Type B pancreatic cell (in vitro differentiated cells): ENCODE measurements around the gene ALPP. TPM values are rescaled to one million over a fixed set of nuclear protein-coding genes. Genes with fewer than 3 reads are reported as not detected.
"Not testable (repeated sequence)": the region's sequence is repeated elsewhere in the genome, so short reads cannot be mapped to it uniquely, and the experiment has no call there.

Experiments
- DNase-seq: peaks from one replicate; pipeline ENCODE4 v3.0.0; 2021; ENCODE audit warnings: mixed read lengths; ENCODE audit not compliant: unreplicated experiment; ENCODE audit errors: extremely low spot score
- H3K27ac Mint-ChIP-seq: 2 replicates; pipeline ENCODE4 v1.8.0; 2021; ENCODE audit warnings: mild to moderate bottlenecking, mixed read lengths
- H3K27me3 Mint-ChIP-seq: 2 replicates; pipeline ENCODE4 v1.8.0; 2021; ENCODE audit warnings: mixed read lengths
- H3K36me3 Mint-ChIP-seq: 2 replicates; pipeline ENCODE4 v1.8.0; 2021; ENCODE audit warnings: mixed read lengths
- H3K4me1 Mint-ChIP-seq: one replicate; pipeline ENCODE4 v1.8.0; 2021; ENCODE audit warnings: mixed read lengths; ENCODE audit not compliant: unreplicated experiment
- H3K4me3 Mint-ChIP-seq: 2 replicates; pipeline ENCODE4 v1.8.0; 2021; ENCODE audit warnings: mild to moderate bottlenecking, mixed read lengths
- H3K9me3 Mint-ChIP-seq: 2 replicates; pipeline ENCODE4 v1.8.0; 2021; ENCODE audit warnings: mixed read lengths
- total RNA-seq: library from RNA; stranded (reverse); gene quantifications from 2 replicates; pipeline ENCODE4 v1.2.1, GENCODE V29; 2021; ENCODE audit warnings: low replicate concordance
- TF ChIP-seq, protein P1 (sequence below): fragments of 200-600 bp; sonication (generic); conservative IDR thresholded peaks from 2 replicates; pipeline ENCODE4 v1.5.0; 2021; ENCODE audit warnings: antibody characterized with exemption, mild to moderate bottlenecking

ALPP gene
- total RNA-seq, 1 donor from 2014 or later: 0.27 TPM

DNA sequence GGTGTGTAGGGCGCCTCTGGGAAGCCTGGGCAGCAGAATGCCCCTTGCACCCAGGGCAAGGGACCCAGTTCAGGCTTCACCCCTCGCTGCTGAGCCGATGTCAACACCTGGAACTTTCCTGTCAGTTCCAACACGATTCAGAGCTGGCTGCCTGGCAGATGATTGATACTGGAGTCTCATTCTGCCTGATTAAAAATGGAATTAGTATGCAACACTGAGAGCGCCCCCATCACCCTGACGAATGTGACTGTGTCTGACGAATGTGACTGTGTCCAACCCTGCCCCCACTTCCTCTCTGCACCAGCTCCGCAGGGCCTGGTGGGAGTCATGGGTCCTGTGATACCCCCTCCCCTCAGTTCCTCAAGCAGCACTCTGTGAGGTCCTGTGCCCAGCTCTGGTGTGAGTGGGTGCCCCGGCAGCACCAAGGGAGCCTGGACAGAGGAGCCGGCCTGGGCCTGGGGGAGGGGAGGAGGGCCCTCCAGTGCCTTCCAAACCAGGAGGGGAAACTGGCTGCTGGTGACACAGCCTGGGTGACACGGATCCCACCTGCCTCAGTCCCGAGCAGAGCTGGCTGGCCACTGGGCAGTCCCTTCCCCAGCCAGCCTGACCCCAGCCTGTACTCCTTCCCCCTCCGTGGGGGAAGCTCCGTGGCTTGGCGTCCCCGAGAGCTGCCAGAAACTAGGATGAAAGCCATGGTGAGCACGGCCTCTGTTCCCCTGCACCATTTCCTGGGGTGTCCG lies 41.4 kb upstream of the ALPP start:
- Mint-ChIP-seq H3K27ac (no peak overlapping the region), H3K4me1 (peaks cover 4% of the 10 kb centered on the region), H3K36me3 (no peaks in the 10 kb centered on the region), H3K27me3 (no peaks in the 10 kb centered on the region), H3K9me3 (no peaks in the 10 kb centered on the region), H3K4me3 (no peak overlapping the region)
- TF ChIP-seq, protein P1, sequence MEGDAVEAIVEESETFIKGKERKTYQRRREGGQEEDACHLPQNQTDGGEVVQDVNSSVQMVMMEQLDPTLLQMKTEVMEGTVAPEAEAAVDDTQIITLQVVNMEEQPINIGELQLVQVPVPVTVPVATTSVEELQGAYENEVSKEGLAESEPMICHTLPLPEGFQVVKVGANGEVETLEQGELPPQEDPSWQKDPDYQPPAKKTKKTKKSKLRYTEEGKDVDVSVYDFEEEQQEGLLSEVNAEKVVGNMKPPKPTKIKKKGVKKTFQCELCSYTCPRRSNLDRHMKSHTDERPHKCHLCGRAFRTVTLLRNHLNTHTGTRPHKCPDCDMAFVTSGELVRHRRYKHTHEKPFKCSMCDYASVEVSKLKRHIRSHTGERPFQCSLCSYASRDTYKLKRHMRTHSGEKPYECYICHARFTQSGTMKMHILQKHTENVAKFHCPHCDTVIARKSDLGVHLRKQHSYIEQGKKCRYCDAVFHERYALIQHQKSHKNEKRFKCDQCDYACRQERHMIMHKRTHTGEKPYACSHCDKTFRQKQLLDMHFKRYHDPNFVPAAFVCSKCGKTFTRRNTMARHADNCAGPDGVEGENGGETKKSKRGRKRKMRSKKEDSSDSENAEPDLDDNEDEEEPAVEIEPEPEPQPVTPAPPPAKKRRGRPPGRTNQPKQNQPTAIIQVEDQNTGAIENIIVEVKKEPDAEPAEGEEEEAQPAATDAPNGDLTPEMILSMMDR: no peak
- no peak for DNase-seq

DNA sequence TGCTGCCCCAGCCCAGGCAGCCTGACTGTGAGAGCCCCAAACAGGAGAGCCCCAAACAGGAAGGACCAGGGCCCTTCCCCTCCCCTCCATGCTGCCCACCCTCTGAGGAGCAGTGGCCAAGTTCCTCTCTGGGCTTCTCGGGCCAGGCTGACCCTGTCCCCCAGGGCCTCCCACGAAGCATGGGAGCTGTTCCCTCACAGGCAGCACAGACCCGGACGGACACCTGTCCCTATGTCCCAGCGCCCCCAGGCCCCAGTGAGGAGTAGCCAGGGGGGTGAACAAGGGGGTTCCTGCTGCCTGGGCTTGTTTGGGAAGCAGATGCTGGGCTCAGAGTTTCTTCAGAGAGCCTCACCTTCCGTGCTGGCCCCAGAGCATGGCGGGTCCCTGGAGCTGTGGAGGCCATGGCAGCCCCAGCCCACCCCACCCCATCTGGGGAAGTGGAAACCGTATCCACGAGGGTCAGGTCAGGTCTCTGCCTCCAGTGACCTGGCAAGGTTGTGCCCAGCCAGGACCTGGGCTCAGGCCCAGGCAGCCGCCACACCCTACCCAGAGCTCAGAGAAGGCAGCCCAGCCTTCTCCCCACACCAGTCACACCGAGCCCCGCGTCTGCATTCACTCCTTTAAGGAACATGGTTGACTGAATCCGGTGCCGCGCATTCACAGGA lies 40.3 kb upstream of the ALPP start:
- H3K36me3 Mint-ChIP-seq, H3K4me1 Mint-ChIP-seq, H3K4me3 Mint-ChIP-seq, H3K27ac Mint-ChIP-seq, H3K9me3 Mint-ChIP-seq, H3K27me3 Mint-ChIP-seq, DNase-seq: not testable (repeated sequence)

DNA sequence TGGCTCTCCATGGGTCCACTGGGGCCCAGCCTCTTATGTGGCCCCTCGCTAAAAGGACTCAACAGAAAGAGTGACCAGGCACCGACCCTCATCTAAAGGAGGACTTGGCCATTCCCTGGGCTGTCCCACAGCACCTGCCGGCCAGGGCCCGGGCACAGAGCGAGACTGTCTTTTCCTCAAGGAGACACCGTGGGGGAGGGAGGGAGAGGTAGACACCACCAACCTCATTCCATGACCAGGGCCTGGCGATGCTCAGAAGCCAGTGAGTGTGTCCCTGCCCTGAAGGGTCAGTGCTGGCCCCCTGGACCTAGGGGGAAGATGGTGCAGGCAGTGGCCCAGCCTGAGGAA lies 39.8 kb upstream of the ALPP start:
- H3K9me3 Mint-ChIP-seq: no peaks in the 10 kb centered on the region
- no peak overlapping the region for H3K27ac Mint-ChIP-seq
- no peak overlapping the region for H3K4me3 Mint-ChIP-seq
- H3K27me3 Mint-ChIP-seq: no peaks in the 10 kb centered on the region
- H3K4me1 Mint-ChIP-seq: peaks cover 4% of the 10 kb centered on the region
- no peaks in the 10 kb centered on the region for H3K36me3 Mint-ChIP-seq
- no peak for DNase-seq
- TF ChIP-seq, protein P1: no peak

DNA sequence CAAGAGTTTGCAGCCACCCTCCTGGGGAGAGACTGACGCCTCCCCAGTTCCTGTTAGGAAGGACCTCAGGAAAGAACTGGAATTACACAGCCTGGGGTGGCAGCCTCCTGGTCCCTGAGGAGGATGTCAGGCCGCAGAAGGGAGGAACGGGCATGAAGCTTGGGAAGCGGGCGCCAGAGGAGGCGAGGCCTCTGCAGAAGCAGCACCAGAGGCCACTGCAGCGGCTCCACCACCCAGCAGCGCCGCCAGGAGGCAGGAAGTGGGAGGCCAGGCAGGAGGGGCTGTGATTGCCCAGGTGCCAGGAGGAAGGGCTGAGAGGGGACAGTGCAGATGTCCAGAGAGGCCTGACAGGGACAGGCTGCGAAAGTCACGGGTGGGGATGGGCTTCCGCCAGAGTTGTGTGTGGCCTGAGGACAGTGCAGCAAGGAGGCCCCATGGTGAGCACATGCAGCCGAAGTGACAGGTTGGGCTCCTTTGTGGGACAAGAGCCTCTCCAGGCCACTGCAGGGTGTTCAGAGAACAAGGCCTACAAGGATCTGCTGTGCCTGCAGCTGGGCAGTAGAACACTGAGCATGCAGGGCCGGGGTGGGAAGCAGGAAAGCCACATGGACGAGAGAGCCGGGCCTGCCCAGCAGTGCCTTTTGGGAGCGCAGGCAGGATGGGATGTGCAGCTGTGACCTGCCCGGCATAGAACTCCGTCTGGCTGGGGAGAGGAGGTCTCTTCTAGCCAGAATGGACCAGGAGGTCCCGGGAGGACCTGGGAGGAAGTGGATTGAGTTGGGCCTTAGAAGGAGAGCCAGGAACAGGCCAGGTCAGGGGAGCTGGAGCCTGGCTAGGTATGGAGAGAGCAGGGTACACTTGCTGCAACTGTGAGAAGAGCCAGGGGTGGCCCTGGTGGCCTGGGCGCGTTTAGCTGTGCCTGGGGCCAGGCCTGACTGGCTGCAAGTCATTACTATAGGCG lies 39.1 kb upstream of the ALPP start:
- TF ChIP-seq, protein P1: peak; percentile 20
- no peaks in the 10 kb centered on the region for H3K36me3 Mint-ChIP-seq
- peaks cover 4% of the 10 kb centered on the region for H3K4me1 Mint-ChIP-seq
- no peaks in the 10 kb centered on the region for H3K9me3 Mint-ChIP-seq
- no peaks in the 10 kb centered on the region for H3K27me3 Mint-ChIP-seq
- DNase-seq: no peak
- no peak overlapping the region for H3K4me3 Mint-ChIP-seq
- no peak overlapping the region for H3K27ac Mint-ChIP-seq

DNA sequence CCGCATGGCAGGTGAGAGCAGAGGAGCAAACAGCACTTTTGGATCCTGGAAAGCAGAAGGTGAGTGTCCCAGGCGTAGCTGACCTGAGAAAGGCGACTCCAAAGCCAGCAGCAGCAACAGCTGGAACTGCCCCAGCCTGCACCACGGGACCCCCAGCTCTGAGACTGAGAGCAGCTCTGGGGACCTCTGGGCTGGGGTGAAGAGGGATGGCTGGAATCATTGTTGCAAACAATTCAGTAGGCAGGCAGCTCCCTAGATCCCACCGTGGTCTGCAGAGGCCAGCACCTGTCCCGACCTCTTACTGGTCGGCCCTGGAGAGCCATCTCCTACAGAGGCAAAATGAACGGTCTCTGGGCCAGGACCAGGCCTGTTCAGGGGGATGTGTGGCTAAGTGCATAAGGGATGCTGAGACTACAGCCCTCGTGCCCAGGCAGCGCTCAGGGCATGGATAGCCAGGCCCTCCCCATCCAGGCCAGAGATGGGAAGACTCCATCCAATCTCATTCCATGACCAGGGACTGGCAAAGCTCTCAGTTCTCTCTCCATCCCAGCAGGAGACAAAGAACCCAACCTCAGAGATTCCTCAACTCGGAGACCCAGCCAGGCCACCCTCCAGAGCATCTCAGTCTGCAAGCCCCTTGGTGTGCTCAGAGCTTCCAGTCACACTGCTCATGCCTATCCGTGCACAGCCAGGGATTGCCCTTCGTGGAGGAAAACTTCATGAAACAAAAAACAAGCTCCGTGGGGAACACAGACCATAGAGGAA lies 38.2 kb upstream of the ALPP start:
- Mint-ChIP-seq H3K4me3 (no peak overlapping the region), H3K4me1 (peaks cover 4% of the 10 kb centered on the region), H3K27me3 (no peaks in the 10 kb centered on the region), H3K36me3 (no peaks in the 10 kb centered on the region), H3K27ac (no peak overlapping the region), H3K9me3 (no peaks in the 10 kb centered on the region)
- TF ChIP-seq, protein P1: no peak
- no peak for DNase-seq
